CD4-positive, alpha-beta memory T cell (primary cell): ENCODE results near the gene CFAP77. TPM values are rescaled to one million over a fixed set of nuclear protein-coding genes. Genes with fewer than 3 reads are reported as not detected.
A peak's percentile ranks its signal among the peaks of the same experiment; 100 is the strongest.

Experiments used
- CTCF ChIA-PET: fragments of 350-600 bp; sonication (Branson Sonifier 250); formaldehyde crosslinking; loops from one replicate; lab custom pipeline; 2021; ENCODE audit warnings: inconsistent platforms; ENCODE audit not compliant: partially characterized antibody; lab: Charles Lee
- POLR2A ChIA-PET: fragments of 350-600 bp; sonication (Branson Sonifier 250); formaldehyde crosslinking; loops from one replicate; lab custom pipeline; 2021; ENCODE audit not compliant: partially characterized antibody; lab: Charles Lee
- DNase-seq, 5 donors: peaks; one replicate each; pipeline versions ENCODE4 v3.0.0 to v3.0.0-alpha.2; 2020 to 2022; ENCODE audit warnings: mixed read lengths in 1 of 5
- H3K27ac ChIP-seq: one replicate; pipeline ENCODE4 v1.7.0; 2013; ENCODE audit warnings: low read depth, low read length
- H3K27me3 ChIP-seq: 2 replicates; pipeline ENCODE4 v1.7.0; 2013; ENCODE audit warnings: mild to moderate bottlenecking, low read length, moderate library complexity; ENCODE audit not compliant: insufficient read depth
- H3K36me3 ChIP-seq: 2 replicates; pipeline ENCODE4 v1.7.0; 2013; ENCODE audit warnings: mild to moderate bottlenecking, low read length, moderate library complexity; ENCODE audit not compliant: insufficient read depth
- H3K4me1 ChIP-seq: 2 replicates; pipeline ENCODE4 v1.7.0; 2013; ENCODE audit warnings: mild to moderate bottlenecking, low read length, moderate library complexity; ENCODE audit not compliant: insufficient read depth
- H3K4me3 ChIP-seq, 2 donors: one replicate each; pipeline ENCODE4 v1.7.0; 2013; ENCODE audit warnings: low read length in 2 of 2, mild to moderate bottlenecking in 1 of 2
- H3K9me3 ChIP-seq, 2 donors: one replicate each; pipeline ENCODE4 v1.7.0; 2013; ENCODE audit warnings: low read length in 2 of 2, control low read depth in 1 of 2; ENCODE audit not compliant: control insufficient read depth in 1 of 2
- H3K27ac Mint-ChIP-seq, 7 donors: one replicate each; pipeline ENCODE4 v1.8.0; 2020 to 2021; ENCODE audit warnings: mixed read lengths in 7 of 7, mild to moderate bottlenecking in 6 of 7, inconsistent platforms in 3 of 7, moderate library complexity in 3 of 7
- H3K27me3 Mint-ChIP-seq, 2 donors: one replicate each; pipeline ENCODE4 v1.8.0; 2020 to 2021; ENCODE audit warnings: mixed read lengths in 2 of 2
- H3K36me3 Mint-ChIP-seq, 2 donors: one replicate each; pipeline ENCODE4 v1.8.0; 2020 to 2021; ENCODE audit warnings: mixed read lengths in 2 of 2, inconsistent platforms in 1 of 2, mild to moderate bottlenecking in 1 of 2
- H3K4me1 Mint-ChIP-seq, 4 donors: one replicate each; pipeline ENCODE4 v1.8.0; 2020 to 2021; ENCODE audit warnings: mixed read lengths in 4 of 4, mild to moderate bottlenecking in 1 of 4
- H3K4me3 Mint-ChIP-seq, 8 donors: one replicate each; pipeline ENCODE4 v1.8.0; 2020 to 2021; ENCODE audit warnings: mixed read lengths in 8 of 8, mild to moderate bottlenecking in 7 of 8, moderate library complexity in 6 of 8, inconsistent platforms in 3 of 8
- H3K9me3 Mint-ChIP-seq, 8 donors: one replicate each; pipeline ENCODE4 v1.8.0; 2020 to 2021; ENCODE audit warnings: mixed read lengths in 8 of 8, mild to moderate bottlenecking in 5 of 8, inconsistent platforms in 3 of 8, moderate library complexity in 1 of 8
- intact Hi-C: fragments of 100-400 bp; cut with micrococcal nuclease; formaldehyde crosslinking; loops from one replicate; pipeline ENCODE4 v1.15.1; 2023
- polyA plus RNA-seq, 2 donors: library from polyadenylated mRNA; unstranded; fragments of 300-500 nt; fragmentation: Illumina TruSeq; gene quantifications; one replicate each; pipeline ENCODE4 v1.2.3, GENCODE V29; 2021
- total RNA-seq, 2 experiments: library from RNA; stranded (reverse); gene quantifications; one replicate each; pipeline ENCODE4 v1.2.3, GENCODE V29; 2021

The CFAP77 gene
- total and polyA plus RNA-seq, 4 experiments from 2014 or later = not detected

GRCh38 chr9:132447902-132448301, 37.9 kb downstream of the CFAP77 start:
- peaks cover 21 to 29% of the 10 kb centered on the region in 2 donors for H3K27me3 Mint-ChIP-seq

GRCh38 chr9:132451276-132451675, 41.3 kb downstream of the CFAP77 start:
- Histone ChIP-seq H3K27me3 (no peaks in the 10 kb centered on the region), H3K36me3 (no peaks in the 10 kb centered on the region), H3K4me1 (no peaks in the 10 kb centered on the region), H3K4me3 (no peak overlapping the region), H3K9me3 (no peaks in the 10 kb centered on the region), H3K27ac (no peak overlapping the region)
- no peak overlapping the region for H3K27ac Mint-ChIP-seq
- H3K9me3 Mint-ChIP-seq = peaks cover 0 to 3% (median 0%) of the 10 kb centered on the region in 8 donors
- H3K36me3 Mint-ChIP-seq = no peaks in the 10 kb centered on the region
- H3K4me1 Mint-ChIP-seq = peaks cover 4 to 7% (median 5%) of the 10 kb centered on the region in 4 donors
- peak in 3 of 5 donors; percentile 21 to 30 (median 26) for DNase-seq
- no peak overlapping the region for H3K4me3 Mint-ChIP-seq
- intact Hi-C loops = no loop called here
- ChIA-PET CTCF (no interaction called here), POLR2A (no interaction called here)
- peaks cover 8 to 18% of the 10 kb centered on the region in 2 donors for H3K27me3 Mint-ChIP-seq

More at GRCh38 chr9:132447902-132448301, 37.9 kb downstream of the CFAP77 start:
- Histone ChIP-seq H3K4me1 (no peaks in the 10 kb centered on the region), H3K27me3 (no peaks in the 10 kb centered on the region), H3K27ac (no peak overlapping the region), H3K4me3 (no peak overlapping the region), H3K9me3 (no peaks in the 10 kb centered on the region), H3K36me3 (no peaks in the 10 kb centered on the region)
- Mint-ChIP-seq H3K27ac (peak overlapping the region in 1 of 7 donors; percentile 10), H3K9me3 (peaks cover 0 to 3% (median 0%) of the 10 kb centered on the region in 8 donors), H3K36me3 (no peaks in the 10 kb centered on the region), H3K4me3 (no peak overlapping the region), H3K4me1 (peaks cover 4 to 7% (median 5%) of the 10 kb centered on the region in 4 donors)
- no peak for DNase-seq
- intact Hi-C loops = no loop called here
- CTCF ChIA-PET = no interaction called here
- POLR2A ChIA-PET = no interaction called here

GRCh38 chr9:132456241-132456640, 46.2 kb downstream of the CFAP77 start:
- no peaks in the 10 kb centered on the region for H3K9me3 Mint-ChIP-seq
- no peaks in the 10 kb centered on the region for H3K9me3 ChIP-seq
- no peak overlapping the region for H3K27ac Mint-ChIP-seq
- H3K4me1 ChIP-seq = no peaks in the 10 kb centered on the region
- H3K4me3 ChIP-seq = no peak overlapping the region
- no peaks in the 10 kb centered on the region for H3K36me3 Mint-ChIP-seq
- no peak for DNase-seq
- peaks cover 0 to 4% (median 3%) of the 10 kb centered on the region in 4 donors for H3K4me1 Mint-ChIP-seq
- H3K27me3 Mint-ChIP-seq = peaks cover 2 to 8% of the 10 kb centered on the region in 2 donors
- no peak overlapping the region for H3K27ac ChIP-seq
- H3K27me3 ChIP-seq = no peaks in the 10 kb centered on the region
- no peaks in the 10 kb centered on the region for H3K36me3 ChIP-seq
- ChIA-PET POLR2A (no interaction called here), CTCF (no interaction called here)
- no peak overlapping the region for H3K4me3 Mint-ChIP-seq
- intact Hi-C loops = no loop called here

- no peak overlapping the region for H3K4me3 ChIP-seq
- H3K27me3 Mint-ChIP-seq = peaks cover 0 to 2% of the 10 kb centered on the region in 2 donors
- no peak overlapping the region for H3K4me3 Mint-ChIP-seq
- no peak overlapping the region for H3K27ac ChIP-seq
- H3K4me1 Mint-ChIP-seq = no peaks in the 10 kb centered on the region
- CTCF ChIA-PET = no interaction called here
- H3K27ac Mint-ChIP-seq = no peak overlapping the region
- no peaks in the 10 kb centered on the region for H3K27me3 ChIP-seq
- POLR2A ChIA-PET = no interaction called here
- no peak for DNase-seq
- H3K4me1 ChIP-seq = no peaks in the 10 kb centered on the region
- H3K36me3 Mint-ChIP-seq = no peaks in the 10 kb centered on the region
- no peaks in the 10 kb centered on the region for H3K9me3 ChIP-seq
- no peaks in the 10 kb centered on the region for H3K9me3 Mint-ChIP-seq
- H3K36me3 ChIP-seq = no peaks in the 10 kb centered on the region
- intact Hi-C loops = no loop called here
These were observed 47.7 kb downstream of the CFAP77 start for GRCh38 chr9:132457504-132458236.

- Histone ChIP-seq H3K36me3 (no peaks in the 10 kb centered on the region), H3K4me1 (no peaks in the 10 kb centered on the region), H3K9me3 (no peaks in the 10 kb centered on the region), H3K27ac (no peak overlapping the region), H3K27me3 (no peaks in the 10 kb centered on the region), H3K4me3 (no peak overlapping the region)
- ChIA-PET POLR2A (no interaction called here), CTCF (no interaction called here)
- no peak for DNase-seq
- no peaks in the 10 kb centered on the region for H3K36me3 Mint-ChIP-seq
- no peaks in the 10 kb centered on the region for H3K27me3 Mint-ChIP-seq
- H3K9me3 Mint-ChIP-seq = no peaks in the 10 kb centered on the region
- H3K27ac Mint-ChIP-seq = no peak overlapping the region
- intact Hi-C loops = no loop called here
- no peak overlapping the region for H3K4me3 Mint-ChIP-seq
- H3K4me1 Mint-ChIP-seq = no peaks in the 10 kb centered on the region
These were observed 48.4 kb downstream of the CFAP77 start for GRCh38 chr9:132458432-132458831.

- Mint-ChIP-seq H3K4me3 (no peak overlapping the region), H3K4me1 (no peaks in the 10 kb centered on the region), H3K9me3 (no peaks in the 10 kb centered on the region), H3K27ac (no peak overlapping the region), H3K27me3 (no peaks in the 10 kb centered on the region), H3K36me3 (no peaks in the 10 kb centered on the region)
- Histone ChIP-seq H3K4me1 (no peaks in the 10 kb centered on the region), H3K4me3 (no peak overlapping the region), H3K36me3 (no peaks in the 10 kb centered on the region), H3K27me3 (no peaks in the 10 kb centered on the region), H3K9me3 (no peaks in the 10 kb centered on the region), H3K27ac (no peak overlapping the region)
- ChIA-PET POLR2A (no interaction called here), CTCF (no interaction called here)
- no peak for DNase-seq
- intact Hi-C loops = no loop called here
These were observed 49.6 kb downstream of the CFAP77 start for GRCh38 chr9:132459661-132460060.

GRCh38 chr9:132460240-132460639, 50.2 kb downstream of the CFAP77 start:
- H3K27me3 Mint-ChIP-seq = no peaks in the 10 kb centered on the region
- no peaks in the 10 kb centered on the region for H3K36me3 Mint-ChIP-seq
- no peaks in the 10 kb centered on the region for H3K4me1 ChIP-seq
- H3K27ac Mint-ChIP-seq = no peak overlapping the region
- intact Hi-C loops = no loop called here
- H3K9me3 ChIP-seq = no peaks in the 10 kb centered on the region
- ChIA-PET POLR2A (no interaction called here), CTCF (no interaction called here)
- H3K4me3 Mint-ChIP-seq = no peak overlapping the region
- no peaks in the 10 kb centered on the region for H3K36me3 ChIP-seq
- no peaks in the 10 kb centered on the region for H3K9me3 Mint-ChIP-seq
- DNase-seq = no peak
- H3K27me3 ChIP-seq = no peaks in the 10 kb centered on the region
- H3K4me3 ChIP-seq = no peak overlapping the region
- H3K4me1 Mint-ChIP-seq = no peaks in the 10 kb centered on the region
- H3K27ac ChIP-seq = no peak overlapping the region
